HCT116 (cell line): ENCODE results near the gene OR1F1. TPM values are rescaled to one million over a fixed set of nuclear protein-coding genes. Genes with fewer than 3 reads are reported as not detected.
A peak's percentile ranks its signal among the peaks of the same experiment; 100 is the strongest.

ENCODE experiments used
- ATAC-seq: fragments of 200-7000 bp; cut with Tn5 transposase; 2 replicates; pipeline ENCODE4 v1.9.1; 2020; ENCODE audit warnings: mild to moderate bottlenecking, moderate library complexity
- BruUV-seq: library from RNA; stranded (reverse); fragments of 400-500 nt; replicated peaks from 2 replicates; lab custom pipeline; 2021; lab: Mats Ljungman, UMichigan
- CTCF ChIA-PET: fragments of 300-600 bp; sonication (Branson Sonifier 250); formaldehyde crosslinking; loops from one replicate; lab custom pipeline; 2021; ENCODE audit warnings: antibody characterized with exemption; lab: Charles Lee
- POLR2A ChIA-PET: fragments of 300-600, 350-600 bp; sonication (Branson Sonifier 250); formaldehyde crosslinking; loops from one replicate; lab custom pipeline; 2021; ENCODE audit warnings: antibody characterized with exemption; lab: Charles Lee
- RAD21 ChIA-PET, 2 experiments: fragments of 300-600 bp; sonication (Branson Sonifier 250); formaldehyde crosslinking; loops; one replicate each; lab custom pipeline; 2023; ENCODE audit warnings: low total read pairs in 2 of 2; ENCODE audit not compliant: uncharacterized antibody in 2 of 2, unreplicated experiment in 2 of 2, low non-redundant PET in 1 of 2; lab: Charles Lee
- DNase-seq: peaks from one replicate; pipeline ENCODE4 v3.0.0-alpha.2; 2010; ENCODE audit warnings: low read depth, low spot score
- H2AFZ ChIP-seq: fragments of 200-600 bp; shearing (Covaris generic), sonication (generic); 2 replicates; pipeline ENCODE4 v1.6.1; 2017; ENCODE audit warnings: low read depth, mixed run types, mixed read lengths, antibody characterized with exemption, low read length; ENCODE audit not compliant: poor library complexity, severe bottlenecking
- H3K27ac ChIP-seq: 2 replicates; pipeline ENCODE4 v1.5.1; 2012; ENCODE audit warnings: low read depth, low read length
- H3K27me3 ChIP-seq: fragments of 200-600 bp; sonication (generic); 2 replicates; pipeline ENCODE4 v1.6.1; 2016; ENCODE audit warnings: mixed run types, low read length, mixed read lengths; ENCODE audit not compliant: insufficient read depth
- H3K36me3 ChIP-seq, 2 experiments: fragments of 200-500 bp in 1 of 2; fragments of 200-600 bp in 1 of 2; sonication (Bioruptor generic) in 1 of 2; sonication (generic) in 1 of 2; 2 replicates each; pipeline versions ENCODE4 v1.5.1 to v1.6.1; 2014 to 2016; ENCODE audit warnings: low read length in 2 of 2, inconsistent platforms in 1 of 2, mixed read lengths in 1 of 2, mixed run types in 1 of 2; ENCODE audit not compliant: insufficient read depth in 2 of 2, control insufficient read depth in 1 of 2
- H3K4me1 ChIP-seq, 2 experiments: fragments of 200-600 bp in 1 of 2; sonication (generic) in 1 of 2; 2 replicates each; pipeline versions ENCODE4 v1.5.1 to v1.6.1; 2012 to 2017; ENCODE audit warnings: low read length in 2 of 2, inconsistent platforms in 1 of 2, mild to moderate bottlenecking in 1 of 2, mixed read lengths in 1 of 2, mixed run types in 1 of 2, moderate library complexity in 1 of 2; ENCODE audit not compliant: insufficient read depth in 2 of 2, control insufficient read depth in 1 of 2
- H3K4me2 ChIP-seq: fragments of 200-600 bp; sonication (generic); 2 replicates; pipeline ENCODE4 v1.6.1; 2017; ENCODE audit warnings: mixed run types, low read length, mixed read lengths
- H3K4me3 ChIP-seq, 2 experiments: fragments of 200-600 bp in 1 of 2; sonication (generic) in 1 of 2; replicated peaks in 1 of 2; 2 replicates each; pipeline ENCODE4 v1.5.1; 2011 to 2016; ENCODE audit warnings: low read length in 2 of 2, control low read depth in 1 of 2, low read depth in 1 of 2, mild to moderate bottlenecking in 1 of 2, mixed read lengths in 1 of 2, mixed run types in 1 of 2
- H3K79me2 ChIP-seq: fragments of 200-600 bp; sonication (generic); 2 replicates; pipeline ENCODE4 v1.6.1; 2017; ENCODE audit warnings: mild to moderate bottlenecking, mixed run types, low read length, moderate library complexity, mixed read lengths; ENCODE audit not compliant: insufficient read depth
- H3K9ac ChIP-seq: fragments of 200-600 bp; sonication (generic); 2 replicates; pipeline ENCODE4 v1.6.1; 2016; ENCODE audit warnings: low read length, mixed read lengths
- H3K9me2 ChIP-seq: fragments of 200-600 bp; sonication (generic), shearing (Covaris generic); 2 replicates; pipeline ENCODE4 v1.6.1; 2017; ENCODE audit warnings: mixed run types, mild to moderate bottlenecking, moderate library complexity; ENCODE audit not compliant: insufficient read depth
- H3K9me3 ChIP-seq, 2 experiments: fragments of 200-500 bp in 1 of 2; fragments of 200-600 bp in 1 of 2; sonication (Bioruptor generic) in 1 of 2; sonication (generic) in 1 of 2; 2 replicates each; pipeline ENCODE4 v1.6.1; 2014 to 2017; ENCODE audit warnings: low read length in 2 of 2, mixed read lengths in 2 of 2, inconsistent platforms in 1 of 2, low read depth in 1 of 2, mild to moderate bottlenecking in 1 of 2, mixed run types in 1 of 2, moderate library complexity in 1 of 2; ENCODE audit not compliant: control insufficient read depth in 1 of 2, insufficient read depth in 1 of 2
- H4K20me1 ChIP-seq: fragments of 200-600 bp; sonication (generic), shearing (Covaris generic); 2 replicates; pipeline ENCODE4 v1.6.1; 2017; ENCODE audit warnings: mixed run types, mild to moderate bottlenecking, moderate library complexity; ENCODE audit not compliant: insufficient read depth
- CTCF ChIP-seq, 3 experiments: fragments of 200-600 bp in 1 of 3; sonication (generic) in 1 of 3; IDR thresholded peaks in 2 of 3; conservative IDR thresholded peaks in 1 of 3; 2 replicates each; pipeline ENCODE4 v1.5.1; 2012 to 2017; ENCODE audit warnings: low read depth in 2 of 3, low read length in 2 of 3, antibody characterized with exemption in 1 of 3, borderline replicate concordance in 1 of 3, control low read depth in 1 of 3, mild to moderate bottlenecking in 1 of 3, mixed read lengths in 1 of 3, mixed run types in 1 of 3, moderate library complexity in 1 of 3; ENCODE audit not compliant: insufficient read depth in 1 of 3
- ZFX ChIP-seq: fragments of 450-650 bp; IDR thresholded peaks from 2 replicates; pipeline ENCODE4 v1.6.1; 2017
- intact Hi-C: fragments of 100-400 bp; cut with micrococcal nuclease; formaldehyde crosslinking; loops from 2 replicates; pipeline ENCODE4 v1.10.0; 2022
- total RNA-seq: library from RNA; stranded (reverse); gene quantifications from one replicate; pipeline ENCODE4 v1.2.1, GENCODE V29; 2021; ENCODE audit not compliant: unreplicated experiment

OR1F1 gene
- total RNA-seq, 1 experiment from 2014 or later: not detected

GRCh38 chr16:3171855-3172593 lies 16.0 kb upstream of the OR1F1 start:
- H3K27me3 ChIP-seq: no peaks in the 10 kb centered on the region
- H3K27ac ChIP-seq: peak overlapping the region; percentile 55
- no peaks in the 10 kb centered on the region for H4K20me1 ChIP-seq
- H3K4me2 ChIP-seq: peak overlapping the region; percentile 52
- H3K9me2 ChIP-seq: no peaks in the 10 kb centered on the region
- ATAC-seq (peak; percentile 80), DNase-seq (no peak)
- H3K36me3 ChIP-seq: no peaks in the 10 kb centered on the region
- no peaks in the 10 kb centered on the region for H3K79me2 ChIP-seq
- H3K9ac ChIP-seq: peak overlapping the region; percentile 14
- peak overlapping the region; percentile 14 to 20 for H3K4me3 ChIP-seq
- ChIA-PET CTCF (interaction anchor here (0.9 to 5.6 kb wide), 14 partner anchors 9 to 144 kb away, joined by 3 to 41 read pairs (median 5); partner anchors contain the start of genes OR1F1 and ZNF213), POLR2A (interaction anchor here (0.5 to 2.0 kb wide), 16 partner anchors 9 to 1999 kb away, joined by 3 to 20 read pairs (median 6); partner anchors contain the start of genes OR1F1 and ZNF213), RAD21 (interaction anchor here (0.6 to 1.4 kb wide), 6 partner anchors 12 to 79 kb away, joined by 3 to 7 read pairs (median 3); partner anchors contain the start of gene OR1F1 (in 1 of the 2))
- TSS peak; percentile 98 for BruUV-seq
- peaks cover 35 to 54% of the 10 kb centered on the region in 2 experiments for H3K4me1 ChIP-seq
- H2AFZ ChIP-seq: peak overlapping the region; percentile 13
- intact Hi-C loops: loop anchor here (2.0 to 10.0 kb wide), 2 partner anchors 77 to 117 kb away; no protein-coding TSS in a partner anchor
- no peaks in the 10 kb centered on the region for H3K9me3 ChIP-seq
- TF ChIP-seq ZFX (peak; percentile 27; the same call in 1 of the 2 replicates), CTCF (IDR thresholded peaks at IDR 0.05 in 2 of 3, conservative IDR thresholded peaks at IDR 0.05 in 1 of 3; ENCODE audit: borderline replicate concordance in 1 of 3, insufficient read depth in 1 of 3, low read depth in 2 of 3, low read length in 2 of 3) (no peak)
